ENCODE measurements around the gene RGS6.

Gene RGS6

GRCh38 chr14:72605096-72605920, 673.1 kb downstream of the RGS6 start:
- no peak for TF ChIP-seq CTCF (IDR thresholded peaks at IDR 0.05; ENCODE audit: extremely low read depth, insufficient read depth, missing control alignments)
- DNase-seq (ENCODE audit: low spot score), result no peak
- in situ Hi-C loops (cut with MboI; ENCODE audit: low pct_unique_long_range_greater_than_20kb, low sequenced_read_pairs, unreplicated experiment), result no loop called here

- no peak for TF ChIP-seq CTCF (IDR thresholded peaks at IDR 0.05; ENCODE audit: extremely low read depth, insufficient read depth, missing control alignments)
- in situ Hi-C loops (cut with MboI; ENCODE audit: low pct_unique_long_range_greater_than_20kb, low sequenced_read_pairs, unreplicated experiment), result no loop called here
- DNase-seq (ENCODE audit: low spot score), result no peak
Measured at GRCh38 chr14:72605921-72606220, 673.6 kb downstream of the RGS6 start.

- in situ Hi-C loops (cut with MboI; ENCODE audit: low pct_unique_long_range_greater_than_20kb, low sequenced_read_pairs, unreplicated experiment), result no loop called here
- TF ChIP-seq CTCF (IDR thresholded peaks at IDR 0.05; ENCODE audit: extremely low read depth, insufficient read depth, missing control alignments), result no peak
- DNase-seq (ENCODE audit: low spot score), result no peak
Measured at GRCh38 chr14:72606879-72607278, 674.6 kb downstream of the RGS6 start.

GRCh38 chr14:72607386-72608130, 675.3 kb downstream of the RGS6 start:
- no peak for DNase-seq (ENCODE audit: low spot score)
- no peak for TF ChIP-seq CTCF (IDR thresholded peaks at IDR 0.05; ENCODE audit: extremely low read depth, insufficient read depth, missing control alignments)
- in situ Hi-C loops (cut with MboI; ENCODE audit: low pct_unique_long_range_greater_than_20kb, low sequenced_read_pairs, unreplicated experiment), result no loop called here

- no peak for DNase-seq (ENCODE audit: low spot score)
- no peak for TF ChIP-seq CTCF (IDR thresholded peaks at IDR 0.05; ENCODE audit: extremely low read depth, insufficient read depth, missing control alignments)
Measured at GRCh38 chr14:72608391-72609204, 676.4 kb downstream of the RGS6 start.

GRCh38 chr14:72609205-72609916, 677.1 kb downstream of the RGS6 start:
- no peak for TF ChIP-seq CTCF (IDR thresholded peaks at IDR 0.05; ENCODE audit: extremely low read depth, insufficient read depth, missing control alignments)
- in situ Hi-C loops (cut with MboI; ENCODE audit: low pct_unique_long_range_greater_than_20kb, low sequenced_read_pairs, unreplicated experiment), result no loop called here
- DNase-seq (ENCODE audit: low spot score), result no peak

More at GRCh38 chr14:72608391-72609204, 676.4 kb downstream of the RGS6 start:
- in situ Hi-C loops (cut with MboI; ENCODE audit: low pct_unique_long_range_greater_than_20kb, low sequenced_read_pairs, unreplicated experiment), result no loop called here

All from GM13977 (cell line).